SK-N-SH treated with all-trans-retinoic acid at 6 μM for 48 hours (cell line): ENCODE measurements around the gene NKAIN4.

Experiments
- ARNTL ChIP-seq: fragments of 450-650 bp; formaldehyde crosslinking; IDR thresholded peaks from 2 replicates; pipeline ENCODE4 v1.5.0; 2020; ENCODE audit warnings: low read depth, mild to moderate bottlenecking, moderate library complexity, borderline replicate concordance
- BACH2 ChIP-seq: fragments of 250-450 bp; sonication (Bioruptor Pico); IDR thresholded peaks from 2 replicates; pipeline ENCODE4 v1.9.0; 2021; ENCODE audit warnings: mild to moderate bottlenecking, borderline replicate concordance
- PATZ1 ChIP-seq: fragments of 250-450 bp; sonication (Bioruptor Pico); IDR thresholded peaks from 2 replicates; pipeline ENCODE4 v1.8.0; 2020; ENCODE audit warnings: mild to moderate bottlenecking, moderate library complexity, borderline replicate concordance
- PPARA ChIP-seq: fragments of 250-450 bp; sonication (Bioruptor Pico); IDR thresholded peaks from 2 replicates; pipeline ENCODE4 v1.5.0; 2020; ENCODE audit warnings: mild to moderate bottlenecking, borderline replicate concordance
- ZFP3 ChIP-seq: fragments of 250-450 bp; sonication (Bioruptor Pico); IDR thresholded peaks from 2 replicates; pipeline ENCODE4 v1.5.0; 2020; ENCODE audit warnings: mild to moderate bottlenecking, moderate library complexity
- ZNF8 ChIP-seq: fragments of 450-650 bp; formaldehyde crosslinking; IDR thresholded peaks from 2 replicates; pipeline ENCODE4 v1.5.0; 2020; ENCODE audit warnings: mild to moderate bottlenecking, moderate library complexity

GRCh38 chr20:63297371-63297781 is 43.1 kb upstream of the NKAIN4 start:
- no peak for TF ChIP-seq PPARA (CRISPR knock-in tag)
- TF ChIP-seq BACH2 (CRISPR knock-in tag) = no peak
- TF ChIP-seq ZNF8 (CRISPR knock-in tag) = no peak
- no peak for TF ChIP-seq PATZ1 (CRISPR knock-in tag)
- no peak for TF ChIP-seq ARNTL
- no peak for TF ChIP-seq ZFP3 (CRISPR knock-in tag)
